ENCODE data around the gene LAMA2.

The LAMA2 gene

GRCh38 chr6:128882991-128883611 is at the start of gene LAMA2:
LAMA2 (plus strand) TSS chr6:128883138; CDS start chr6:128883246, 108 bp downstream.
- DNase-seq: no peak

DNA sequence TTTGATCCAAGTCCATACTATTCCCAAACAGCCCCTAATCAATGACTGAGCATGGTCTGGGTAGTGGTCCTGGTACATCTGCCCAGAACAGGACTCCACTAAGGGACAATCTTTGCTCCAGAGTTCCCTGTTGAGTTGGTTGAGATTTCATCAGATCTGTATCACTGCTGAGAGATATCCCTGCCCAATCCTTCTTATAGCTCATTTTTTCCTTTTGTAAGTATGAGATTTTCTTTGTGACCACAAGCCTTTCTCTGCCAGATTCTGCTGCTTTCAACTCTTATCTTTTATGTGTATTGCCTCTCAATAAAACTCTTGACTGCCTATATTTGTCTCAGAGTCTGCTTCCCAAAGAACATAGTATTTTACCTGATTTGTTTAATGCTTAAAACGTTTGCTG is 46.2 kb upstream of the LAMA2 start:
- no peak for DNase-seq

DNA sequence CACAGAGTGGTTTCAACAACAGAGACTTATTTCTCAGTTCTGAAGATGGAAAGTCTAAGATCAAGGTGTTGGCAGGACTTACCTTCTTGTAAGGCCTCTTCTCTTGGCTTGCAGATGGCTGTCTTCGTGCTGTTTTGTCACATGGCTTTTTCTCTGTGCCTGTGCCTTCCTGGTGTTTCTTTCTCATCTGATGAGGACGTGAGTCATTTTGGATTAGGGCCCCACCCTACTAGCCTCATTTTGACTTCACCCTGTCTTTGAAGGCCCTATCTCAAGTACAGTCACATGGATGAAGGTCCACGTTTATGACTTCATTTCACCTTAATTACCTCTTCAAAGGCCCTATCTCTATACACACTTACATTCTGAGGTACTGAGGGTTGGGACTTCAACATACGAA is 41.4 kb upstream of the LAMA2 start:
- no peak for DNase-seq

GRCh38 chr6:128844598-128844997 is 38.3 kb upstream of the LAMA2 start:
- no peak for DNase-seq

GRCh38 chr6:128847431-128848210 is 35.3 kb upstream of the LAMA2 start:
- no peak for DNase-seq

GRCh38 chr6:128848212-128848935 is 34.6 kb upstream of the LAMA2 start:
- no peak for DNase-seq

- DNase-seq: no peak
Measured at GRCh38 chr6:128855581-128856085, 27.3 kb upstream of the LAMA2 start.

- no peak for DNase-seq
Measured at GRCh38 chr6:128857806-128858205, 25.1 kb upstream of the LAMA2 start.

DNA sequence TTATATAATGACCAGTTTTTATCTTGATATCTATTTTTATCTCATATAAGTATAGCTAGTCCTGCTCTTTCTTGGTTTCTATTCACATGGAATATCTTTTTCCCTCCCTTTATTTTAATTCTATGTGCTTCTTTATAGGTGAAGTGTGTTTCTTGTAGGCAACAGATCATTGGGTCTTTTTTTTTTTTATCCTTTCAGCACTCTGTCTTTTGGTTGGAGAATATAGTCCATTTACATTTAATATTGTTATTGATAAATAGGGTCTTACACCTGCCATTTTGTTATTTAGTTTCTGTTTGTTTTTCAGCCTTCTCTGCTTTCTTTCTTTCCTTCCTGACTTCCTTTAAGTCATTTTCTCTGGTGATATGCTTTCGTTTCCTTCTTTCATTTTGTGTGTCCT is 22.2 kb upstream of the LAMA2 start:
- no peak for DNase-seq

- DNase-seq: no peak
Measured at GRCh38 chr6:128863983-128864382, 19.0 kb upstream of the LAMA2 start.

- DNase-seq: no peak
Measured at GRCh38 chr6:128870746-128871145, 12.2 kb upstream of the LAMA2 start.

DNA sequence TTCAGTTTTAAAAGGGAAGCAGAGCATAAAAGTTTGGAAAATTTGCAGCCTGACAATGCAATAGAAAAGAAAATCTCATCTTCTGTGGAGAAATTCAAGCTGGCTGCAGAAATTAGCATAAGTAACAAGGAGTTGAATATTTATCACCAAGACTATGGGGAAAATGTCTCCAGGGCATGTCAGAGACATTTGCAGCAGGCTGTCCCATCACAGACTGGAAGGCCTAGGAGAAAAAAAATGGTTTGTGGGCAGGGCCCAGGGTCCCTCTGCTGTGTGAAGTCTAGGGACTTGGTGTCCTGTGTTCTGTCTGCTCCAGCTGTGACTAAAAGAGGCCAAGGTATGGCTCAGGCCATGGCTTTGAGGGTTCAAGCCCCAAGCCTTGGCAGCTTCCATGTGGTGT is 8.1 kb upstream of the LAMA2 start:
- no peak for DNase-seq

DNA sequence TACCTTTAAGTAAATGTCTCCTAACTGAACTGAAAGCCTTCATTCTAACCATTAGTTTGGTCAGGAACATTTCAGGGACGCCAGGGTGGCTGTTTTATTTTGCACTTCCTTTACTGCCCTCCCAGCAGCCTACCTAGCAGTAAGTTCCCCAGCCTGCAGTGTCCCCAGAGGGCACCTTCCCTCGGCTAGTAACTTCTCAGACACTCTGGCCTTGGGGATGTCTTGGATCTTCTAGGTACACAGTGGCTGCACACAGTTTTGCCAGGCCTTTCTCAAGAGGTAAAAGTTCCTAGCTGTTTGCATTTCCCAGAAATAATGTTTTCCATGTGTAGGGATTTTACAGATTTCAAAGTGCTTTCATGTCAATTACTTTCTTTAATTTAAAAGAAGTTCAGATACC is 378 bp upstream of the LAMA2 start:
- no peak for DNase-seq

DNA sequence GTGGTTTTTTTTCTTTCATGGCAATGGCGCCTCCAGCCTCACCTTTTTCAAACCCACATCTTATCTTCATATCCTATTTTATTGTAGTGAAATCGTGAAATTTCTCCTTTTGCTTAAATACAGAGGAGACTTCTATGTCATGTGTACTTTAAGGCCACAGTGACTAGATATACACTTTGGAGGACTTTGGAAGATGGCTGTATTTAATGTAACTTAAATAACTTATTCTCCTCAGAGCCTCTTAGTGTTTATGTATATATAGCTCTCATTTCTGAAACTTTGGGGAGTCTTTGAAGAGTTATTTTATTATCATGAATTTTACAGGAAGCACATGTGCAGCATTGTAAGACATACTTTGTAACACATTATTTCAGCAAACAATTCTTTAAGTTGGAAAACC is 968 bp downstream of the LAMA2 start:
- no peak for DNase-seq

DNA sequence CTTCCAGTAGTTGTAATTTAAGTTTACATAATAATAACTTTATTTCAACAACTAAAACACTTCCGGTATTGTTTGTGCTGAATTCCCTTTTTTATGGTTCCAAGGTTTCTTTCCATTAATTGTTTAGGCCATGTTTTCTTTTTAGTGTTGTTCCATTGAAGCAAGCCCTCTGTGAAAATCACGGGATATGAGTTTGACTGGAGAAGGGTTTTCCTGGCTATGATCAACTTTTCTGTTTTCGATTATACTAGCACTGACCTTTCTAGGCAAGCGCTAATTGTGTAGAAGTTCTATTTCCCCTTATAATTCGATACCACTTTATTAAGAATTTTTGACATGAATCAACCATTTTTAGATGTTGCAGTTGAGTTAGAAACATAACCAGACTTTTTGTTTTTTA is 2.4 kb downstream of the LAMA2 start:
- no peak for DNase-seq

GRCh38 chr6:128886706-128887105 is 3.8 kb downstream of the LAMA2 start:
- DNase-seq: no peak

- DNase-seq: no peak
Measured at GRCh38 chr6:128888444-128889175, 5.7 kb downstream of the LAMA2 start.

GRCh38 chr6:128889870-128890269 is 6.9 kb downstream of the LAMA2 start:
- no peak for DNase-seq

DNA sequence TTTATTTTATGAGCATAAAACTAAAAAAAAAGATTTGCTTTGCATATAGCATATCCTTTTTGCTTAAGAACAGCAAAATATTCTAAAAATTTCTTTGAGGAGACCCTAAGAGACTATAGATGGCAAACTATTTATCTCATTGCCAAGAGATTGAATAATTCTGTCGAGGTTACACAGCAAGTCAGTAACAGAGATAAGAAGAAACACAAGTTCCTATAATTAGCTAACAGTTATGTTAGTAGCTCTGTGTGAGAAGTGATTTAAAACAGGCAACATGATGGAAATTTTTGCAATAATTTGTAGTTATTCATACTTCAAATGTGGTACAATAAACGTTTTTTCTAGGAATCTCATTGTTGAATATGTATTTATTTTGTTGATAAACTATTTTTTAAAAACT is 9.1 kb downstream of the LAMA2 start:
- DNase-seq: no peak

- no peak for DNase-seq
Measured at GRCh38 chr6:128899341-128900050, 16.6 kb downstream of the LAMA2 start.

- DNase-seq: no peak
Measured at GRCh38 chr6:128903715-128904114, 20.8 kb downstream of the LAMA2 start.

DNA sequence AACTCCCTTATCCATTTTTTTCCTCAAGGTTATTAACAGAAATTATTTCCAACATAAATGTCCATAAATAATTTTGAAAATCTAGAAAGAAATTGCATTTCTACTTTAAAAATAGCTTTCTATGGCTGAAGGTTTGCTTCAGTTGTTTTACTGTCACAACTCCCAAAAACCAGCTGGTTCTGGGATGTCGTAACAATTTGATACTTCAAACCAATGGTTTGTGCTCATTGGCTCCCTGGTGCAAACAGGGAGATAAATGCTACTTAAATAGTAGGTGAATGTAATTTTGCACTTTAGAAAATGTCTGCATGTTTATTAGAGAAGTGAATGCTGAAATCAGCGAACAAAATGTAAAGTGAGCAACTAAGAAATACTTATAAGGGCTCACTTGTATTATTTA is 31.1 kb downstream of the LAMA2 start:
- no peak for DNase-seq

- DNase-seq: no peak
Measured at GRCh38 chr6:128918886-128919285, 35.9 kb downstream of the LAMA2 start.

Measured in NCI-H1436 treated with DMSO at 0.1 percent for 48 hours (cell line).